Measurements from ENCODE around the gene FLNB.

FLNB gene

GRCh38 chr3:58217209-58217811, 209.1 kb downstream of the FLNB start:
- DNase-seq: no peak

- no peak for DNase-seq
Observed at GRCh38 chr3:58218904-58219303, 210.7 kb downstream of the FLNB start.
